Neural progenitor cell (in vitro differentiated cells): ENCODE data around the gene GNG3. TPM values are rescaled to one million over a fixed set of nuclear protein-coding genes. Genes with fewer than 3 reads are reported as not detected.

Experiments used
- DNase-seq: peaks from one replicate; pipeline ENCODE4 v3.0.0-alpha.2; 2016; ENCODE audit warnings: low spot score
- H2AFZ ChIP-seq: fragments of 200-600 bp; sonication (generic); replicated peaks from 2 replicates; pipeline ENCODE4 v1.6.1; 2016; ENCODE audit warnings: antibody characterized with exemption
- H3F3A ChIP-seq: fragments of 200-600 bp; sonication (generic); 2 replicates; pipeline ENCODE4 v1.6.1; 2016; ENCODE audit warnings: antibody characterized with exemption, low read depth
- H3K27ac ChIP-seq: fragments of 200-600 bp; sonication (generic); 2 replicates; pipeline ENCODE4 v1.5.1; 2016; ENCODE audit warnings: mild to moderate bottlenecking
- H3K27me3 ChIP-seq: fragments of 200-600 bp; sonication (generic); 2 replicates; pipeline ENCODE4 v1.6.1; 2016; ENCODE audit warnings: mild to moderate bottlenecking, moderate library complexity
- H3K36me3 ChIP-seq: fragments of 200-600 bp; sonication (generic); 2 replicates; pipeline ENCODE4 v1.5.1; 2016
- H3K4me1 ChIP-seq: fragments of 200-600 bp; sonication (generic); 2 replicates; pipeline ENCODE4 v1.6.1; 2016; ENCODE audit warnings: mixed run types
- H3K4me2 ChIP-seq: fragments of 200-600 bp; sonication (generic); 2 replicates; pipeline ENCODE4 v1.6.1; 2016
- H3K4me3 ChIP-seq: fragments of 200-600 bp; sonication (generic); 2 replicates; pipeline ENCODE4 v1.5.1; 2016
- H3K79me2 ChIP-seq: fragments of 200-600 bp; sonication (generic); 2 replicates; pipeline ENCODE4 v1.6.1; 2016; ENCODE audit warnings: low read depth
- H3K9ac ChIP-seq: fragments of 200-600 bp; sonication (generic); 2 replicates; pipeline ENCODE4 v1.6.1; 2016
- H3K9me3 ChIP-seq: fragments of 200-600 bp; sonication (generic); 2 replicates; pipeline ENCODE4 v1.5.1; 2016; ENCODE audit warnings: low read depth
- H4K20me1 ChIP-seq: fragments of 200-600 bp; sonication (generic); 2 replicates; pipeline ENCODE4 v1.6.1; 2016; ENCODE audit warnings: low read depth
- H3K27ac Mint-ChIP-seq: 3 replicates; pipeline ENCODE4 v1.8.0; 2021; ENCODE audit warnings: mixed read lengths
- H3K27me3 Mint-ChIP-seq: 2 replicates; pipeline ENCODE4 v1.8.0; 2022; ENCODE audit warnings: low read depth, mild to moderate bottlenecking, inconsistent platforms, moderate library complexity, mixed read lengths; ENCODE audit not compliant: insufficient read depth
- H3K36me3 Mint-ChIP-seq: 3 replicates; pipeline ENCODE4 v1.8.0; 2021; ENCODE audit warnings: mixed read lengths
- H3K4me1 Mint-ChIP-seq: 3 replicates; pipeline ENCODE4 v1.8.0; 2021; ENCODE audit warnings: mixed read lengths
- H3K4me3 Mint-ChIP-seq: 3 replicates; pipeline ENCODE4 v1.8.0; 2021; ENCODE audit warnings: mild to moderate bottlenecking, moderate library complexity, mixed read lengths
- H3K9me3 Mint-ChIP-seq: 3 replicates; pipeline ENCODE4 v1.8.0; 2020; ENCODE audit warnings: mixed read lengths
- EZH2 ChIP-seq: fragments of 200-600 bp; sonication (generic); IDR thresholded peaks from 2 replicates; pipeline ENCODE4 v1.6.1; 2017; ENCODE audit warnings: antibody characterized with exemption, mild to moderate bottlenecking, moderate library complexity
- EZH2phosphoT487 ChIP-seq: fragments of 200-600 bp; sonication (generic); IDR thresholded peaks from 2 replicates; pipeline ENCODE4 v1.6.1; 2017; ENCODE audit warnings: antibody characterized with exemption
- total RNA-seq: library from RNA; depleted of rRNA; stranded (reverse); fragments of >200 nt; gene quantifications from 2 replicates; pipeline ENCODE4 v1.2.3, GENCODE V29; 2015; ENCODE audit warnings: low replicate concordance
- TF ChIP-seq, protein P1 (sequence below): fragments of 200-600 bp; sonication (generic); IDR thresholded peaks from 2 replicates; pipeline ENCODE4 v1.5.1; 2017; ENCODE audit warnings: antibody characterized with exemption, mild to moderate bottlenecking

Gene GNG3
- total RNA-seq, 1 donor from 2014 or later = not detected

DNA sequence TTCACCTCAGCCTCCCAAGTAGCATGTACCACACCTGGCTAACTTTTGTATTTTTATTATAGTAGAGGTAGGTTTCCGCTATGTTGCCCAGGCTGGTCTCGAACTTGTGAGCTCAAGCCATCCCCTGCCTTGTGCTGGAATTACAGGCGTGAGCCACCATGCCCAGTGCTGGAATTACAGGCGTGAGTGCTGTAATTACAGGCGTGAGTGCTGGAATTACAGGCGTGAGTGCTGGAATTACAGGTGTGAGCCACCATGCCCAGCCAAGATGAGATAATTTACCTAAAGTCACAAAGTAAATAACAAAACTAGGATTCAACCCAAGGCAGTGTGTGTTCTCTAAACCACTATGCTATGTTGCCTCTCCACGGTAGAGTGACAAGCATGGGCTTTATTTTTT is 25.0 kb upstream of the GNG3 start:
- Histone ChIP-seq H3K9ac (no peak overlapping the region), H3K9me3 (no peaks in the 10 kb centered on the region), H3K36me3 (no peaks in the 10 kb centered on the region), H2AFZ (no peak overlapping the region), H3K79me2 (peaks cover 17% of the 10 kb centered on the region), H3K27ac (no peak overlapping the region), H3K4me1 (peaks cover 7% of the 10 kb centered on the region), H3K27me3 (no peaks in the 10 kb centered on the region), H3K4me2 (no peak overlapping the region), H4K20me1 (peaks cover 8% of the 10 kb centered on the region), H3F3A (peaks cover 25% of the 10 kb centered on the region), H3K4me3 (no peak overlapping the region)
- TF ChIP-seq, protein P1, sequence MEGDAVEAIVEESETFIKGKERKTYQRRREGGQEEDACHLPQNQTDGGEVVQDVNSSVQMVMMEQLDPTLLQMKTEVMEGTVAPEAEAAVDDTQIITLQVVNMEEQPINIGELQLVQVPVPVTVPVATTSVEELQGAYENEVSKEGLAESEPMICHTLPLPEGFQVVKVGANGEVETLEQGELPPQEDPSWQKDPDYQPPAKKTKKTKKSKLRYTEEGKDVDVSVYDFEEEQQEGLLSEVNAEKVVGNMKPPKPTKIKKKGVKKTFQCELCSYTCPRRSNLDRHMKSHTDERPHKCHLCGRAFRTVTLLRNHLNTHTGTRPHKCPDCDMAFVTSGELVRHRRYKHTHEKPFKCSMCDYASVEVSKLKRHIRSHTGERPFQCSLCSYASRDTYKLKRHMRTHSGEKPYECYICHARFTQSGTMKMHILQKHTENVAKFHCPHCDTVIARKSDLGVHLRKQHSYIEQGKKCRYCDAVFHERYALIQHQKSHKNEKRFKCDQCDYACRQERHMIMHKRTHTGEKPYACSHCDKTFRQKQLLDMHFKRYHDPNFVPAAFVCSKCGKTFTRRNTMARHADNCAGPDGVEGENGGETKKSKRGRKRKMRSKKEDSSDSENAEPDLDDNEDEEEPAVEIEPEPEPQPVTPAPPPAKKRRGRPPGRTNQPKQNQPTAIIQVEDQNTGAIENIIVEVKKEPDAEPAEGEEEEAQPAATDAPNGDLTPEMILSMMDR = no peak
- TF ChIP-seq EZH2 (no peak), EZH2phosphoT487 (no peak)
- Mint-ChIP-seq H3K4me3 (no peak overlapping the region), H3K9me3 (no peaks in the 10 kb centered on the region), H3K27me3 (peaks cover 2% of the 10 kb centered on the region), H3K36me3 (peaks cover 6% of the 10 kb centered on the region), H3K27ac (no peak overlapping the region), H3K4me1 (peaks cover 20% of the 10 kb centered on the region)
- no peak for DNase-seq

DNA sequence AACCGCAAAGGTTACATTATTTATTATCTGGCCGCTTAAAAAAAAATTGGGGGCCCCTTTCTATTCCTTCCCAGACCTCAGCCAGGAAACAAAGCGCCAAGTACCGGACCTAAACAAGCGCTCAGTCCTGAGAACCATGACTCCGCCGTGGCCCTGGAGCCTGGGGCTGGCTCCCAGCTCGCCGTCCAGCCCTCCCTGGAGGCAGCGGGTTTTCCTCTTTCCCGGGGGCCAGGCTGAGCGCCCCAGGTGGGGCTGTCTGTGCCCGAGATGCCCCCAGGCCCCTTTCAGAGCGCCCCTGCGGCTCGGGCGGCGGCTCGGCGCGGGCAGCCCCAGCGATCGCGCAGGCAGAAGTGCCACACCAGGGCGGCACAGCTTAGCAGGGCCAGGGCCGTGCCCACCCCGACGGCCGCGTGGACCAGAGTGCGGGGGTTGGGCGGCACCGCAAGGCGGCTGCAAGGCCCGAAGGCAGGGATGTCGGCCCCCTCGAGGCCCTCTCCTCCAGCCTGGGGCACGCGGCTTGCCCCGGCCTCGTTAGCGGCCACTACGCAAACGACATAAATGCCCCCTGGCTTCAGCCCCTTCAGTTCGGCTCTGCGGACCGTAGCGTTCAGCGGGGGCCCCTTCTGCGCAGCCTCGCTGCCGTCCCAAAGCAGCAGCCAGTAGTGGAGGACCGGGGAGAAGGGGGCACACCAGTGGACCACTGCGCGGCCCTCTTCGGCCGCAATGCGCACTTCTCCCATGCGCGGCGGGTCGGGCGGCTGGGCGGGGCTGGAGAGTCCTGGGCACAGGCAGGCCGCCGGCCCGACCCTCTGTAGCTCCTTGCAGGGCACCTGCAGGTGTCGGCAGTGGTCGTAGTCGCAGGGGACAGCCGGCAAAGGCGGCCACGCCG is 19.7 kb upstream of the GNG3 start:
- Mint-ChIP-seq H3K9me3 (no peaks in the 10 kb centered on the region), H3K36me3 (peaks cover 6% of the 10 kb centered on the region), H3K4me1 (peaks cover 6% of the 10 kb centered on the region), H3K27me3 (peaks cover 2% of the 10 kb centered on the region), H3K27ac (no peak overlapping the region), H3K4me3 (no peak overlapping the region)
- Histone ChIP-seq H3F3A (peaks cover 7% of the 10 kb centered on the region), H3K9ac (no peak overlapping the region), H3K9me3 (no peaks in the 10 kb centered on the region), H3K27me3 (no peaks in the 10 kb centered on the region), H3K27ac (no peak overlapping the region), H3K4me2 (no peak overlapping the region), H3K4me3 (no peak overlapping the region), H4K20me1 (no peaks in the 10 kb centered on the region), H3K4me1 (no peaks in the 10 kb centered on the region), H3K79me2 (no peaks in the 10 kb centered on the region), H2AFZ (no peak overlapping the region), H3K36me3 (no peaks in the 10 kb centered on the region)
- no peak for DNase-seq
- TF ChIP-seq, protein P1 = no peak
- TF ChIP-seq EZH2phosphoT487 = no peak
- no peak for TF ChIP-seq EZH2

DNA sequence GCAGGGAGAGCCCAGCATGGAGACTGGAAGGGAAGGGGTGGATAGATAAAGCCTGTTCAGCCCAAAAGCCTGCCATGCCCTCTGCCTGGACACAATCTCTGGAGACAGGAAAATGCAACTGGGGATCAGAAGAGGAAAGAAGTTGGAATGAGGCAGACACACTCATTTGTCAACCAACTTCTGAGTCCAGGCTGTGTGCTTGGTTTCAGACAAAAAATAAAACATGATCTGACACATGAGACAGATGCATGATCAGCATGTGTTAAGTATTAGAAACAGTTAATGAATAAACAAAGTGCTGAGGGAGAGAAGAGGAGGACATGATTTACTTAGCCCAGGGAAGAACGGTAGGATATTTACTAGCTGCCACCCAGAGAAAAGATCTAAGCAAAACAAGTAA is 19.0 kb upstream of the GNG3 start:
- peaks cover 7% of the 10 kb centered on the region for H3F3A ChIP-seq
- no peak overlapping the region for H3K27ac ChIP-seq
- no peaks in the 10 kb centered on the region for H3K4me1 ChIP-seq
- no peak overlapping the region for H3K4me3 ChIP-seq
- Mint-ChIP-seq H3K27ac (no peak overlapping the region), H3K4me1 (peaks cover 6% of the 10 kb centered on the region), H3K36me3 (peaks cover 8% of the 10 kb centered on the region), H3K4me3 (no peak overlapping the region), H3K27me3 (peaks cover 2% of the 10 kb centered on the region), H3K9me3 (no peaks in the 10 kb centered on the region)
- no peaks in the 10 kb centered on the region for H3K36me3 ChIP-seq
- H3K79me2 ChIP-seq = no peaks in the 10 kb centered on the region
- H3K9me3 ChIP-seq = no peaks in the 10 kb centered on the region
- DNase-seq = no peak
- H3K9ac ChIP-seq = no peak overlapping the region
- H4K20me1 ChIP-seq = no peaks in the 10 kb centered on the region
- H3K27me3 ChIP-seq = no peaks in the 10 kb centered on the region
- H3K4me2 ChIP-seq = no peak overlapping the region
- no peak overlapping the region for H2AFZ ChIP-seq
- TF ChIP-seq, protein P1 = no peak
